IMR-90 (cell line): ENCODE data around the gene ART4. TPM values are rescaled to one million over a fixed set of nuclear protein-coding genes. Genes with fewer than 3 reads are reported as not detected.

Experiments used
- ATAC-seq: fragments of 200-7000 bp; cut with Tn5 transposase; 2 replicates; pipeline ENCODE4 v1.9.1; 2020; ENCODE audit warnings: low read depth, mild to moderate bottlenecking, moderate library complexity
- BruUV-seq: library from RNA; stranded (reverse); fragments of 400-500 nt; replicated peaks from 2 replicates; lab custom pipeline; 2021; lab: Mats Ljungman, UMichigan
- CTCF ChIA-PET: fragments of 300-600 bp; formaldehyde crosslinking; extraction: SDS; loops from one replicate; lab custom pipeline; 2021; ENCODE audit warnings: antibody characterized with exemption; lab: Yijun Ruan, JAX
- POLR2A ChIA-PET: fragments of 300-600 bp; sonication (Branson Sonifier 250); formaldehyde crosslinking; loops from one replicate; lab custom pipeline; 2022; ENCODE audit warnings: antibody characterized with exemption; ENCODE audit not compliant: unreplicated experiment; lab: Charles Lee
- DNase-seq: peaks from one replicate; pipeline ENCODE4 v3.0.0; 2013
- H2AFZ ChIP-seq: replicated peaks from 2 replicates; pipeline ENCODE3; 2013; ENCODE audit warnings: low read length, mild to moderate bottlenecking; ENCODE audit not compliant: poor library complexity
- H2AK5ac ChIP-seq: 2 replicates; pipeline ENCODE4 v1.6.1; 2013; ENCODE audit warnings: low read depth, low read length, inconsistent platforms
- H2AK9ac ChIP-seq: replicated peaks from 2 replicates; pipeline ENCODE3; 2013; ENCODE audit warnings: mild to moderate bottlenecking, low read depth, low read length, moderate library complexity; ENCODE audit not compliant: poor library complexity
- H2BK120ac ChIP-seq: 2 replicates; pipeline ENCODE4 v1.6.1; 2013; ENCODE audit warnings: low read depth, low read length, inconsistent platforms
- H2BK15ac ChIP-seq: 3 replicates; pipeline ENCODE4 v1.6.1; 2013; ENCODE audit warnings: low read depth, low read length, inconsistent platforms
- H2BK20ac ChIP-seq: 2 replicates; pipeline ENCODE4 v1.6.1; 2013; ENCODE audit warnings: low read depth, mild to moderate bottlenecking, inconsistent platforms, low read length, moderate library complexity
- H2BK5ac ChIP-seq: 2 replicates; pipeline ENCODE4 v1.6.1; 2013; ENCODE audit warnings: mild to moderate bottlenecking, low read depth, low read length, inconsistent platforms; ENCODE audit not compliant: poor library complexity, severe bottlenecking
- H3K14ac ChIP-seq: replicated peaks from 2 replicates; pipeline ENCODE4 v1.6.1; 2013; ENCODE audit warnings: low read depth, low read length, inconsistent platforms
- H3K18ac ChIP-seq: 2 replicates; pipeline ENCODE4 v1.6.1; 2013; ENCODE audit warnings: low read depth, low read length, control low read depth
- H3K23ac ChIP-seq: 2 replicates; pipeline ENCODE4 v1.6.1; 2013; ENCODE audit warnings: low read depth, low read length, inconsistent platforms
- H3K27ac ChIP-seq: 2 replicates; pipeline ENCODE4 v1.5.1; 2013; ENCODE audit warnings: mild to moderate bottlenecking, control low read depth, low read length; ENCODE audit not compliant: insufficient read depth
- H3K27me3 ChIP-seq: 2 replicates; pipeline ENCODE4 v1.6.1; 2013; ENCODE audit warnings: low read length; ENCODE audit not compliant: control insufficient read depth, insufficient read depth
- H3K36me3 ChIP-seq: 2 replicates; pipeline ENCODE4 v1.6.1; 2013; ENCODE audit warnings: low read length, mixed read lengths; ENCODE audit not compliant: control insufficient read depth, insufficient read depth
- H3K4ac ChIP-seq: 2 replicates; pipeline ENCODE4 v1.6.1; 2013; ENCODE audit warnings: low read depth, low read length, inconsistent platforms
- H3K4me1 ChIP-seq: 2 replicates; pipeline ENCODE4 v1.6.1; 2013; ENCODE audit warnings: low read length, mixed read lengths; ENCODE audit not compliant: control insufficient read depth, insufficient read depth
- H3K4me2 ChIP-seq: 2 replicates; pipeline ENCODE4 v1.6.1; 2013; ENCODE audit warnings: low read depth, mild to moderate bottlenecking, control low read depth, low read length, moderate library complexity
- H3K4me3 ChIP-seq: 2 replicates; pipeline ENCODE4 v1.5.1; 2013; ENCODE audit warnings: low read depth, mild to moderate bottlenecking, control low read depth, low read length, moderate library complexity; ENCODE audit not compliant: insufficient read depth
- H3K56ac ChIP-seq: 2 replicates; pipeline ENCODE4 v1.6.1; 2013; ENCODE audit warnings: low read length, inconsistent platforms; ENCODE audit not compliant: insufficient read depth; ENCODE audit errors: extremely low read depth
- H3K79me1 ChIP-seq, 2 experiments: 2 replicates each; pipeline ENCODE4 v1.6.1; 2013; ENCODE audit warnings: low read length in 2 of 2, inconsistent platforms in 1 of 2, low read depth in 1 of 2
- H3K9ac ChIP-seq: 2 replicates; pipeline ENCODE4 v1.6.1; 2013; ENCODE audit warnings: low read depth, low read length, control low read depth
- H3K9me1 ChIP-seq: 2 replicates; pipeline ENCODE4 v1.6.1; 2013; ENCODE audit warnings: low read length, inconsistent platforms; ENCODE audit not compliant: insufficient read depth
- H3K9me3 ChIP-seq: 2 replicates; pipeline ENCODE4 v1.6.1; 2013; ENCODE audit warnings: low read length; ENCODE audit not compliant: control insufficient read depth, insufficient read depth
- H4K20me1 ChIP-seq: 2 replicates; pipeline ENCODE4 v1.6.1; 2013; ENCODE audit warnings: low read length, inconsistent platforms; ENCODE audit not compliant: insufficient read depth
- H4K5ac ChIP-seq: 2 replicates; pipeline ENCODE4 v1.6.1; 2013; ENCODE audit warnings: mild to moderate bottlenecking, low read depth, low read length, control low read depth
- H4K8ac ChIP-seq, 2 experiments: 2 replicates each; pipeline ENCODE4 v1.6.1; 2013; ENCODE audit warnings: low read depth in 2 of 2, low read length in 2 of 2, control low read depth in 1 of 2, inconsistent platforms in 1 of 2
- H4K91ac ChIP-seq: 2 replicates; pipeline ENCODE4 v1.6.1; 2013; ENCODE audit warnings: low read depth, low read length, inconsistent platforms; ENCODE audit not compliant: insufficient read depth
- CEBPB ChIP-seq: IDR thresholded peaks from 2 replicates; pipeline ENCODE4 v1.6.1; 2012; ENCODE audit warnings: low read depth, low read length, improper control_type of control experiment
- CHD1 ChIP-seq: IDR thresholded peaks from 2 replicates; pipeline ENCODE4 v1.6.1; 2012; ENCODE audit warnings: low read depth, low read length, improper control_type of control experiment
- FOS ChIP-seq: fragments of 150-350 bp; IDR thresholded peaks from 2 replicates; pipeline ENCODE4 v1.6.1; 2016; ENCODE audit warnings: low read depth, low read length
- MAFK ChIP-seq: IDR thresholded peaks from 2 replicates; pipeline ENCODE4 v1.6.1; 2012; ENCODE audit warnings: low read depth, low read length, improper control_type of control experiment
- MAZ ChIP-seq: IDR thresholded peaks from 2 replicates; pipeline ENCODE4 v1.6.1; 2012; ENCODE audit warnings: low read depth, mild to moderate bottlenecking, low read length, improper control_type of control experiment, moderate library complexity, borderline replicate concordance
- NFE2L2 ChIP-seq: fragments of 150-350 bp; IDR thresholded peaks from 2 replicates; pipeline ENCODE4 v1.6.1; 2016; ENCODE audit warnings: low read depth, mild to moderate bottlenecking, low read length
- POLR2A ChIP-seq: IDR thresholded peaks from 2 replicates; pipeline ENCODE4 v1.6.1; 2012; ENCODE audit warnings: mild to moderate bottlenecking, low read depth, low read length
- RAD21 ChIP-seq: IDR thresholded peaks from 2 replicates; pipeline ENCODE4 v1.6.1; 2012; ENCODE audit warnings: low read length, improper control_type of control experiment
- WGBS, 2 experiments: methylation state at CpG; one replicate each; pipeline versions ENCODE4 v1.1.5 to v1.1.7; 2013; ENCODE audit warnings: missing lambda C conversion rate in 2 of 2; ENCODE audit not compliant: insufficient read length in 1 of 2; ENCODE audit errors: extremely low coverage in 2 of 2; 5-methylcytosine and 5-hydroxymethylcytosine counted together
- dilution Hi-C: fragments of 300-500 bp; cut with HindIII; formaldehyde crosslinking; loops from one replicate; pipeline ENCODE4 v1.14.3; 2018; ENCODE audit warnings: low sequenced_read_pairs; ENCODE audit not compliant: unreplicated experiment
- in situ Hi-C: fragments of 300-500 bp; cut with MboI; formaldehyde crosslinking; loops from 3 replicates; pipeline ENCODE4 v1.14.3; 2019; ENCODE audit warnings: low sequenced_read_pairs, inconsistent platforms, mixed read lengths
- intact Hi-C: fragments of 100-400 bp; cut with micrococcal nuclease; formaldehyde crosslinking; loops from 2 replicates; pipeline ENCODE4 v1.10.0; 2022
- polyA plus RNA-seq, 3 experiments: library from polyadenylated mRNA; depleted of rRNA; stranded (reverse); fragments of >200 nt; gene quantifications; 2 replicates each; pipeline ENCODE4 v1.2.3, GENCODE V29; 2012; ENCODE audit warnings: low replicate concordance in 1 of 3
- total RNA-seq: library from RNA; depleted of rRNA; stranded (reverse); fragments of >200 nt; gene quantifications from 2 replicates; pipeline ENCODE4 v1.2.3, GENCODE V29; 2012
- TF ChIP-seq, protein P1 (sequence below): fragments of 150-350 bp; IDR thresholded peaks from 2 replicates; pipeline ENCODE4 v1.6.1; 2017; ENCODE audit warnings: mild to moderate bottlenecking, antibody characterized with exemption, low read length, low read depth

Gene ART4
- total and polyA plus RNA-seq, 2 of the 4 experiments (the other 2 are of a cell fraction) = not detected

- no peak for ATAC-seq
- dilution Hi-C loops = no loop called here
These were observed 30.3 kb upstream of the ART4 start for GRCh38 chr12:14873440-14874185.

More at GRCh38 chr12:14873440-14874185, 30.3 kb upstream of the ART4 start:
- H3K14ac ChIP-seq = no peak overlapping the region
- H3K23ac ChIP-seq = no peak overlapping the region
- no peaks in the 10 kb centered on the region for H3K79me1 ChIP-seq
- no peaks in the 10 kb centered on the region for H4K20me1 ChIP-seq
- H3K18ac ChIP-seq = no peak overlapping the region; the same call in 1 of the 2 replicates
- H2BK15ac ChIP-seq = no peak overlapping the region
- in situ Hi-C loops (no loop called here), intact Hi-C loops (no loop called here)
- H2AK9ac ChIP-seq = no peak overlapping the region
- WGBS, 2 experiments = 33% methylated on average over 1 of the region's 1 CpG; no CpG with 5 or more reads in 1 of the 2 experiments
- H4K91ac ChIP-seq = no peak overlapping the region
- no peaks in the 10 kb centered on the region for H3K9me3 ChIP-seq
- no peak overlapping the region for H2BK5ac ChIP-seq
- no peak overlapping the region for H2AFZ ChIP-seq
- no peak overlapping the region for H3K4me3 ChIP-seq
- no peak overlapping the region for H3K4me2 ChIP-seq
- no peak for TF ChIP-seq CEBPB
- TF ChIP-seq CHD1 = no peak
- TF ChIP-seq FOS = no peak
- TF ChIP-seq, protein P1, sequence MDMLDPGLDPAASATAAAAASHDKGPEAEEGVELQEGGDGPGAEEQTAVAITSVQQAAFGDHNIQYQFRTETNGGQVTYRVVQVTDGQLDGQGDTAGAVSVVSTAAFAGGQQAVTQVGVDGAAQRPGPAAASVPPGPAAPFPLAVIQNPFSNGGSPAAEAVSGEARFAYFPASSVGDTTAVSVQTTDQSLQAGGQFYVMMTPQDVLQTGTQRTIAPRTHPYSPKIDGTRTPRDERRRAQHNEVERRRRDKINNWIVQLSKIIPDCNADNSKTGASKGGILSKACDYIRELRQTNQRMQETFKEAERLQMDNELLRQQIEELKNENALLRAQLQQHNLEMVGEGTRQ = no peak
- TF ChIP-seq NFE2L2 = no peak
- TF ChIP-seq RAD21 = no peak
- no peak for TF ChIP-seq MAZ
- TF ChIP-seq POLR2A = no peak
- TF ChIP-seq MAFK = no peak
- ChIA-PET CTCF (interaction anchor here (0.7 to 1.1 kb wide), 2 partner anchors 66 to 122 kb away, joined by 4 read pairs; no protein-coding TSS in a partner anchor), POLR2A (interaction anchor here (0.6 kb wide), 1 partner anchor 19 kb away, joined by 9 read pairs; no protein-coding TSS in a partner anchor)
- no peak overlapping the region for H2BK120ac ChIP-seq
- H3K27me3 ChIP-seq = no peaks in the 10 kb centered on the region
- H2BK20ac ChIP-seq = no peak overlapping the region
- no peak overlapping the region for H3K27ac ChIP-seq
- no peak overlapping the region for H4K8ac ChIP-seq
- H3K4ac ChIP-seq = no peak overlapping the region
- H4K5ac ChIP-seq = no peak overlapping the region
- no peaks in the 10 kb centered on the region for H3K9me1 ChIP-seq
- H3K9ac ChIP-seq = no peak overlapping the region
- BruUV-seq = no TSS peak
- no peaks in the 10 kb centered on the region for H3K4me1 ChIP-seq
- H2AK5ac ChIP-seq = no peak overlapping the region
- no peak overlapping the region for H3K56ac ChIP-seq
- no peaks in the 10 kb centered on the region for H3K36me3 ChIP-seq
- DNase-seq = peak; percentile 16
